HCT116 (cell line): ENCODE results near the gene KCNN4. TPM values are rescaled to one million over a fixed set of nuclear protein-coding genes. Genes with fewer than 3 reads are reported as not detected.
A peak's percentile ranks its signal among the peaks of the same experiment; 100 is the strongest.

Experiments
- ATAC-seq: fragments of 200-7000 bp; cut with Tn5 transposase; 2 replicates; pipeline ENCODE4 v1.9.1; 2020; ENCODE audit warnings: mild to moderate bottlenecking, moderate library complexity
- BruUV-seq: library from RNA; stranded (reverse); fragments of 400-500 nt; replicated peaks from 2 replicates; lab custom pipeline; 2021; lab: Mats Ljungman, UMichigan
- CTCF ChIA-PET: fragments of 300-600 bp; sonication (Branson Sonifier 250); formaldehyde crosslinking; loops from one replicate; lab custom pipeline; 2021; ENCODE audit warnings: antibody characterized with exemption; lab: Charles Lee
- POLR2A ChIA-PET: fragments of 300-600, 350-600 bp; sonication (Branson Sonifier 250); formaldehyde crosslinking; loops from one replicate; lab custom pipeline; 2021; ENCODE audit warnings: antibody characterized with exemption; lab: Charles Lee
- RAD21 ChIA-PET, 2 experiments: fragments of 300-600 bp; sonication (Branson Sonifier 250); formaldehyde crosslinking; loops; one replicate each; lab custom pipeline; 2023; ENCODE audit warnings: low total read pairs in 2 of 2; ENCODE audit not compliant: uncharacterized antibody in 2 of 2, unreplicated experiment in 2 of 2, low non-redundant PET in 1 of 2; lab: Charles Lee
- DNase-seq: peaks from one replicate; pipeline ENCODE4 v3.0.0-alpha.2; 2010; ENCODE audit warnings: low read depth, low spot score
- H2AFZ ChIP-seq: fragments of 200-600 bp; shearing (Covaris generic), sonication (generic); 2 replicates; pipeline ENCODE4 v1.6.1; 2017; ENCODE audit warnings: low read depth, mixed run types, mixed read lengths, antibody characterized with exemption, low read length; ENCODE audit not compliant: poor library complexity, severe bottlenecking
- H3K27ac ChIP-seq: 2 replicates; pipeline ENCODE4 v1.5.1; 2012; ENCODE audit warnings: low read depth, low read length
- H3K27me3 ChIP-seq: fragments of 200-600 bp; sonication (generic); 2 replicates; pipeline ENCODE4 v1.6.1; 2016; ENCODE audit warnings: mixed run types, low read length, mixed read lengths; ENCODE audit not compliant: insufficient read depth
- H3K36me3 ChIP-seq, 2 experiments: fragments of 200-500 bp in 1 of 2; fragments of 200-600 bp in 1 of 2; sonication (Bioruptor generic) in 1 of 2; sonication (generic) in 1 of 2; 2 replicates each; pipeline versions ENCODE4 v1.5.1 to v1.6.1; 2014 to 2016; ENCODE audit warnings: low read length in 2 of 2, inconsistent platforms in 1 of 2, mixed read lengths in 1 of 2, mixed run types in 1 of 2; ENCODE audit not compliant: insufficient read depth in 2 of 2, control insufficient read depth in 1 of 2
- H3K4me1 ChIP-seq, 2 experiments: fragments of 200-600 bp in 1 of 2; sonication (generic) in 1 of 2; 2 replicates each; pipeline versions ENCODE4 v1.5.1 to v1.6.1; 2012 to 2017; ENCODE audit warnings: low read length in 2 of 2, inconsistent platforms in 1 of 2, mild to moderate bottlenecking in 1 of 2, mixed read lengths in 1 of 2, mixed run types in 1 of 2, moderate library complexity in 1 of 2; ENCODE audit not compliant: insufficient read depth in 2 of 2, control insufficient read depth in 1 of 2
- H3K4me2 ChIP-seq: fragments of 200-600 bp; sonication (generic); 2 replicates; pipeline ENCODE4 v1.6.1; 2017; ENCODE audit warnings: mixed run types, low read length, mixed read lengths
- H3K4me3 ChIP-seq, 2 experiments: fragments of 200-600 bp in 1 of 2; sonication (generic) in 1 of 2; replicated peaks in 1 of 2; 2 replicates each; pipeline ENCODE4 v1.5.1; 2011 to 2016; ENCODE audit warnings: low read length in 2 of 2, control low read depth in 1 of 2, low read depth in 1 of 2, mild to moderate bottlenecking in 1 of 2, mixed read lengths in 1 of 2, mixed run types in 1 of 2
- H3K79me2 ChIP-seq: fragments of 200-600 bp; sonication (generic); 2 replicates; pipeline ENCODE4 v1.6.1; 2017; ENCODE audit warnings: mild to moderate bottlenecking, mixed run types, low read length, moderate library complexity, mixed read lengths; ENCODE audit not compliant: insufficient read depth
- H3K9ac ChIP-seq: fragments of 200-600 bp; sonication (generic); 2 replicates; pipeline ENCODE4 v1.6.1; 2016; ENCODE audit warnings: low read length, mixed read lengths
- H3K9me2 ChIP-seq: fragments of 200-600 bp; sonication (generic), shearing (Covaris generic); 2 replicates; pipeline ENCODE4 v1.6.1; 2017; ENCODE audit warnings: mixed run types, mild to moderate bottlenecking, moderate library complexity; ENCODE audit not compliant: insufficient read depth
- H3K9me3 ChIP-seq, 2 experiments: fragments of 200-500 bp in 1 of 2; fragments of 200-600 bp in 1 of 2; sonication (Bioruptor generic) in 1 of 2; sonication (generic) in 1 of 2; 2 replicates each; pipeline ENCODE4 v1.6.1; 2014 to 2017; ENCODE audit warnings: low read length in 2 of 2, mixed read lengths in 2 of 2, inconsistent platforms in 1 of 2, low read depth in 1 of 2, mild to moderate bottlenecking in 1 of 2, mixed run types in 1 of 2, moderate library complexity in 1 of 2; ENCODE audit not compliant: control insufficient read depth in 1 of 2, insufficient read depth in 1 of 2
- H4K20me1 ChIP-seq: fragments of 200-600 bp; sonication (generic), shearing (Covaris generic); 2 replicates; pipeline ENCODE4 v1.6.1; 2017; ENCODE audit warnings: mixed run types, mild to moderate bottlenecking, moderate library complexity; ENCODE audit not compliant: insufficient read depth
- SIN3A ChIP-seq: IDR thresholded peaks from 2 replicates; pipeline ENCODE4 v1.6.1; 2012; ENCODE audit warnings: low read depth
- SP1 ChIP-seq: IDR thresholded peaks from 2 replicates; pipeline ENCODE4 v1.6.1; 2012; ENCODE audit warnings: low read depth
- TCF7L2 ChIP-seq: IDR thresholded peaks from 2 replicates; pipeline ENCODE4 v1.7.0; 2011; ENCODE audit warnings: borderline replicate concordance, inconsistent platforms; ENCODE audit not compliant: insufficient read depth, insufficient read length; ENCODE audit errors: extremely low read depth
- intact Hi-C: fragments of 100-400 bp; cut with micrococcal nuclease; formaldehyde crosslinking; loops from 2 replicates; pipeline ENCODE4 v1.10.0; 2022
- total RNA-seq: library from RNA; stranded (reverse); gene quantifications from one replicate; pipeline ENCODE4 v1.2.1, GENCODE V29; 2021; ENCODE audit not compliant: unreplicated experiment
- TF ChIP-seq, protein P1 (sequence below): IDR thresholded peaks from 2 replicates; pipeline ENCODE4 v1.6.1; 2011; ENCODE audit warnings: mild to moderate bottlenecking, low read length, moderate library complexity; ENCODE audit not compliant: insufficient replicate concordance; ENCODE audit errors: extremely low read depth

The KCNN4 gene
- total RNA-seq, 1 experiment from 2014 or later = 72.9 TPM

- TF ChIP-seq, protein P1, sequence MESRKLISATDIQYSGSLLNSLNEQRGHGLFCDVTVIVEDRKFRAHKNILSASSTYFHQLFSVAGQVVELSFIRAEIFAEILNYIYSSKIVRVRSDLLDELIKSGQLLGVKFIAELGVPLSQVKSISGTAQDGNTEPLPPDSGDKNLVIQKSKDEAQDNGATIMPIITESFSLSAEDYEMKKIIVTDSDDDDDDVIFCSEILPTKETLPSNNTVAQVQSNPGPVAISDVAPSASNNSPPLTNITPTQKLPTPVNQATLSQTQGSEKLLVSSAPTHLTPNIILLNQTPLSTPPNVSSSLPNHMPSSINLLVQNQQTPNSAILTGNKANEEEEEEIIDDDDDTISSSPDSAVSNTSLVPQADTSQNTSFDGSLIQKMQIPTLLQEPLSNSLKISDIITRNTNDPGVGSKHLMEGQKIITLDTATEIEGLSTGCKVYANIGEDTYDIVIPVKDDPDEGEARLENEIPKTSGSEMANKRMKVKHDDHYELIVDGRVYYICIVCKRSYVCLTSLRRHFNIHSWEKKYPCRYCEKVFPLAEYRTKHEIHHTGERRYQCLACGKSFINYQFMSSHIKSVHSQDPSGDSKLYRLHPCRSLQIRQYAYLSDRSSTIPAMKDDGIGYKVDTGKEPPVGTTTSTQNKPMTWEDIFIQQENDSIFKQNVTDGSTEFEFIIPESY = peak; percentile 45
- TF ChIP-seq, all 23 proteins: peak for 10
Observed at GRCh38 chr19:43798546-43799409, 18.0 kb upstream of the KCNN4 start (continued).

DNA sequence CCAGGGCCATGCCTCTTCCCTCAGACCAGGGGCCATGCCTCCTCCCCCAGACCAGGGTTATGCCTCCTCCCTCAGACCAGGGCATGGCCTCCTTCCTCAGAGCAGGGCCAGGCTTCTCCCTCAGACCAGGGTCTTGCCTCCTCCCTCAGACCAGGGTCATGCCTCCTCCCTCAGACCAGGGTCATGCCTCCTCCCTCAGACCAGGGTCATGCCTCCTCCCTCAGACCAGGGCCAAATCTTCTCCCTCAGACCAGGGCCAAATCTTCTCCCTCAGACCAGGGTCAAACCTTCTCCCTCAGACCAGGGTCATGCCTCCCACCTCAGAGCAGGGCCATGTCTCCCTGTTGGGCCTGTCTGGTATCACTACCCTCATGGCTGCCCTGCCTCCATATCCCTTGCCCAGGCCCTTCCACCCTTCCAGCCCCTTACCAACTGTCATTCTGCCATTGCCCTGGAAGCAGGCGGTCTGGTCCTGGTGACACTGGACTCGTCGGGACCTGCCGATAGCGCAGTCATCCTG lies 17.3 kb upstream of the KCNN4 start:
- RAD21 ChIA-PET = no interaction called here
- POLR2A ChIA-PET = no interaction called here
- Histone ChIP-seq H3K27me3 (no peaks in the 10 kb centered on the region), H3K79me2 (no peaks in the 10 kb centered on the region), H3K27ac (peak overlapping the region; percentile 79), H3K9me3 (peaks cover 0 to 11% of the 10 kb centered on the region in 2 experiments; a peak in 1 of 4 replicates), H3K4me3 (peak overlapping the region; percentile 58 to 91), H3K9ac (peak overlapping the region; percentile 80), H4K20me1 (no peaks in the 10 kb centered on the region), H2AFZ (peak overlapping the region; percentile 82), H3K4me1 (peaks cover 18 to 30% of the 10 kb centered on the region in 2 experiments), H3K4me2 (peak overlapping the region; percentile 100), H3K9me2 (no peaks in the 10 kb centered on the region), H3K36me3 (peaks cover 0 to 9% of the 10 kb centered on the region in 2 experiments; a peak in 1 of 4 replicates)
- CTCF ChIA-PET = no interaction called here
- TF ChIP-seq TCF7L2 (no peak), SP1 (no peak), SIN3A (no peak)
- intact Hi-C loops = no loop called here
- ATAC-seq (no peak; the same call in 1 of the 2 replicates), DNase-seq (no peak)
- no TSS peak for BruUV-seq
